A549 (cell line): ENCODE results near the gene DPP10. TPM values are rescaled to one million over a fixed set of nuclear protein-coding genes. Genes with fewer than 3 reads are reported as not detected.

ENCODE experiments used
- ATAC-seq, 2 experiments: fragments of 200-7000 bp in 1 of 2; fragments of >200 bp in 1 of 2; cut with Nextera tagmentation in 1 of 2; cut with Tn5 transposase in 1 of 2; 3 replicates each; pipeline versions ENCODE4 v1.8.0 to v1.9.1; 2018 to 2020; ENCODE audit warnings: mild to moderate bottlenecking in 1 of 2, moderate library complexity in 1 of 2
- CTCF ChIA-PET: fragments of 300-600 bp; sonication (Branson Sonifier 250); formaldehyde crosslinking; extraction: SDS; loops from one replicate; lab custom pipeline; 2021; ENCODE audit warnings: antibody characterized with exemption, inconsistent platforms; lab: Yijun Ruan, JAX
- POLR2A ChIA-PET: fragments of 350-600 bp; formaldehyde crosslinking; extraction: SDS; loops from one replicate; lab custom pipeline; 2021; ENCODE audit warnings: antibody characterized with exemption, inconsistent platforms; lab: Yijun Ruan, JAX
- DNase-seq, 2 experiments: peaks; one replicate each; pipeline versions ENCODE4 v3.0.0 to v3.0.0-alpha.2; 2011 to 2016; ENCODE audit warnings: low read depth in 1 of 2, low spot score in 1 of 2
- FAIRE-seq: peaks from 2 replicates; lab custom pipeline; 2011; peaks lifted over from hg19 to GRCh38; lab: Jason Lieb, UNC
- H3K27ac ChIP-seq, 2 experiments: fragments of >200 bp; sonication (Bioruptor Twin); formaldehyde crosslinking; 3 replicates each; pipeline ENCODE4 v1.5.1; 2016 to 2017
- H3K4me1 ChIP-seq: fragments of >200 bp; sonication (Bioruptor Twin); formaldehyde crosslinking; 3 replicates; pipeline ENCODE4 v1.6.1; 2016
- H3K4me2 ChIP-seq: fragments of >200 bp; sonication (Bioruptor Twin); formaldehyde crosslinking; 3 replicates; pipeline ENCODE4 v1.6.1; 2016
- H3K4me3 ChIP-seq: fragments of >200 bp; sonication (Bioruptor Twin); formaldehyde crosslinking; 3 replicates; pipeline ENCODE4 v1.5.1; 2016
- H3K9me3 ChIP-seq: fragments of >200 bp; sonication (Bioruptor Twin); formaldehyde crosslinking; 3 replicates; pipeline ENCODE4 v1.6.1; 2016
- CEBPB ChIP-seq, 2 experiments: fragments of >200 bp in 1 of 2; sonication (Bioruptor Twin) in 1 of 2; formaldehyde crosslinking in 1 of 2; IDR thresholded peaks; 2 replicates each; pipeline ENCODE4 v1.6.1; 2012 to 2016
- ESRRA ChIP-seq: fragments of 150-350 bp; IDR thresholded peaks from 2 replicates; pipeline ENCODE4 v1.6.1; 2014; ENCODE audit warnings: mild to moderate bottlenecking, low read length, borderline replicate concordance
- FOSB ChIP-seq: fragments of 250-450 bp; sonication (Bioruptor Pico); IDR thresholded peaks from 2 replicates; pipeline ENCODE4 v1.5.0; 2020; ENCODE audit warnings: mild to moderate bottlenecking, moderate library complexity
- GATA3 ChIP-seq: IDR thresholded peaks from 2 replicates; pipeline ENCODE4 v1.6.1; 2012; ENCODE audit warnings: borderline replicate concordance
- HOXA7 ChIP-seq: fragments of 250-450 bp; sonication (Bioruptor Pico); IDR thresholded peaks from 2 replicates; pipeline ENCODE4 v1.5.0; 2020; ENCODE audit warnings: mild to moderate bottlenecking, moderate library complexity
- HOXB13 ChIP-seq: fragments of 250-450 bp; sonication (Bioruptor Pico); IDR thresholded peaks from 2 replicates; pipeline ENCODE4 v1.5.0; 2020; ENCODE audit warnings: low read depth, mild to moderate bottlenecking, moderate library complexity
- HOXB5 ChIP-seq: fragments of 250-450 bp; sonication (Bioruptor Pico); IDR thresholded peaks from 2 replicates; pipeline ENCODE4 v1.5.0; 2020; ENCODE audit warnings: mild to moderate bottlenecking, moderate library complexity
- JUNB ChIP-seq: fragments of >200 bp; sonication (Bioruptor Twin); formaldehyde crosslinking; IDR thresholded peaks from 2 replicates; pipeline ENCODE4 v1.6.1; 2016
- KDM1A ChIP-seq: fragments of 200-600 bp; sonication (generic); IDR thresholded peaks from 2 replicates; pipeline ENCODE4 v1.6.1; 2016; ENCODE audit warnings: low read depth, mild to moderate bottlenecking
- MAFK ChIP-seq: fragments of 450-650 bp; IDR thresholded peaks from 2 replicates; pipeline ENCODE4 v1.6.1; 2014; ENCODE audit not compliant: partially characterized antibody
- RARB ChIP-seq: fragments of 250-450 bp; sonication (Bioruptor Pico); IDR thresholded peaks from 2 replicates; pipeline ENCODE4 v1.8.0; 2021; ENCODE audit warnings: mild to moderate bottlenecking, moderate library complexity
- RFX5 ChIP-seq: fragments of 450-650 bp; IDR thresholded peaks from 2 replicates; pipeline ENCODE4 v1.7.1; 2014; ENCODE audit warnings: antibody characterized with exemption, mild to moderate bottlenecking, moderate library complexity
- SMC3 ChIP-seq: fragments of >200 bp; sonication (Bioruptor Twin); formaldehyde crosslinking; IDR thresholded peaks from 3 replicates; pipeline ENCODE4 v1.6.1; 2018; ENCODE audit warnings: inconsistent platforms
- WGBS: methylation state at CpG from one replicate; pipeline ENCODE4 v1.1.6; 2017; ENCODE audit errors: missing lambda C conversion rate; 5-methylcytosine and 5-hydroxymethylcytosine counted together
- polyA plus RNA-seq, 4 experiments: library from polyadenylated mRNA; depleted of rRNA in 3 of 4; stranded (reverse); fragments of >200 nt; fragmentation: RNase III in 1 of 4; extraction: RNeasy Plus Mini Kit Qiagen cat#74134 plus additional on column Dnase treatment in 1 of 4; gene quantifications; 2 replicates in 3 of 4; 3 replicates in 1 of 4; pipeline ENCODE4 v1.2.3, GENCODE V29; 2011 to 2017
- TF ChIP-seq, protein P1 (sequence below): fragments of 450-650 bp; IDR thresholded peaks from 2 replicates; pipeline ENCODE4 v1.6.1; 2014; ENCODE audit warnings: antibody characterized with exemption
- TF ChIP-seq, protein P2 (sequence below): IDR thresholded peaks from 2 replicates; pipeline ENCODE4 v1.6.1; 2012; ENCODE audit warnings: low read depth, borderline replicate concordance
- TF ChIP-seq, protein P3 (sequence below): fragments of 250-450 bp; sonication (Bioruptor Pico); IDR thresholded peaks from 2 replicates; pipeline ENCODE4 v1.5.0; 2020; ENCODE audit warnings: low read depth, mild to moderate bottlenecking, moderate library complexity
- TF ChIP-seq, protein P4 (sequence below): fragments of >200 bp; sonication (Bioruptor Twin); formaldehyde crosslinking; IDR thresholded peaks from 3 replicates; pipeline ENCODE4 v1.5.1; 2016
- TF ChIP-seq, protein P5 (sequence below): fragments of >200 bp; sonication (Bioruptor Twin); formaldehyde crosslinking; IDR thresholded peaks from 2 replicates; pipeline ENCODE4 v1.6.1; 2016
- TF ChIP-seq, protein P6 (sequence below): fragments of 200-600 bp; sonication (generic); IDR thresholded peaks from 2 replicates; pipeline ENCODE4 v1.6.1; 2016; ENCODE audit warnings: antibody characterized with exemption, mild to moderate bottlenecking, moderate library complexity

The DPP10 gene
- polyA plus RNA-seq, 2 of the 4 experiments (the other 2 are of a cell fraction) = not detected

DNA sequence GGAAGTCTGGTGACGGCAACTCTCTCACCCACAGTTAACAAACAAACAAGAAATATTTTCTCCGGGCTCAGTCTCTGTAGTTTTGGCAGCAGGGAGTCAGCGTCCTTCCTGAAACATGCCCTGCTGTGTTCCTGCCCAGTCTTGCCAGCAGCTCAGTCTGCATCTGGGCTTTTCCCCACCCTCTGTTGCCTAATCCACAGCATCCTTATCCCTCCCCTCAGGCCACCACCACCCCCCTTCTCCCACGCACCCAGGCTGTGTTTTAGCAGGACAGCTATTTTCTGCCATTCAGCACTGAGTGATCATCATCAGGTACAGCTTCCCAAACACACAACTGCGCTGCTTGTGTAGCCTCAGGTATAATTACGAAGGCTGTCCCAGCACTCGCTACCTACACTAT, 168.2 kb downstream of the DPP10 start:
- no peaks in the 10 kb centered on the region for H3K4me1 ChIP-seq
- TF ChIP-seq JUNB = no peak
- FAIRE-seq (no peak), ATAC-seq (no peak), DNase-seq (no peak)
- CTCF ChIA-PET = no interaction called here
- H3K27ac ChIP-seq = no peak overlapping the region
- WGBS = 4% methylated on average over 5 of the region's 7 CpGs
- H3K4me2 ChIP-seq = no peak overlapping the region
- no peak overlapping the region for H3K4me3 ChIP-seq
- H3K9me3 ChIP-seq = no peaks in the 10 kb centered on the region
- POLR2A ChIA-PET = no interaction called here

DNA sequence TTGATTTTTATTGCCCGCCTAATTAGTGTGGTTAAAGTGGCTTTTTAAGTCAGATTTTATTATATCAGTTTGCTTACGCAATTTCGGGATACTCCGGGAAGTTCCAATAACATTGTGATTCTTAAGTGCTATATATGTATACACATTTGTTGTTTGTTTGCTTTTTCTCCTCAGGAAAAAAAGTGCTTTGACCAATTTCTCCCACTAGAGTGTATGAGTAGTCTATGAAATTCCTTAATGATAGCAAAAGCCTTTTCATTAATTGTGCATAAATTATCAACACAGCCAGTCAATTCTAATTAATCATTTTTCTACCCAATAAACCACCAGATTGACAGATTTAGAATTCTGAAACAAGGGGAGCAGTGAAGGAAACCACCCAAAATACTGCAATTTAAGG, 172.2 kb downstream of the DPP10 start:
- no peaks in the 10 kb centered on the region for H3K4me1 ChIP-seq
- TF ChIP-seq, protein P1, sequence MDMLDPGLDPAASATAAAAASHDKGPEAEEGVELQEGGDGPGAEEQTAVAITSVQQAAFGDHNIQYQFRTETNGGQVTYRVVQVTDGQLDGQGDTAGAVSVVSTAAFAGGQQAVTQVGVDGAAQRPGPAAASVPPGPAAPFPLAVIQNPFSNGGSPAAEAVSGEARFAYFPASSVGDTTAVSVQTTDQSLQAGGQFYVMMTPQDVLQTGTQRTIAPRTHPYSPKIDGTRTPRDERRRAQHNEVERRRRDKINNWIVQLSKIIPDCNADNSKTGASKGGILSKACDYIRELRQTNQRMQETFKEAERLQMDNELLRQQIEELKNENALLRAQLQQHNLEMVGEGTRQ = no peak
- TF ChIP-seq FOSB (CRISPR knock-in tag) = no peak
- no peak for TF ChIP-seq RFX5
- no peak for TF ChIP-seq SMC3
- no peak for TF ChIP-seq KDM1A
- TF ChIP-seq ESRRA = no peak
- TF ChIP-seq, protein P2, sequence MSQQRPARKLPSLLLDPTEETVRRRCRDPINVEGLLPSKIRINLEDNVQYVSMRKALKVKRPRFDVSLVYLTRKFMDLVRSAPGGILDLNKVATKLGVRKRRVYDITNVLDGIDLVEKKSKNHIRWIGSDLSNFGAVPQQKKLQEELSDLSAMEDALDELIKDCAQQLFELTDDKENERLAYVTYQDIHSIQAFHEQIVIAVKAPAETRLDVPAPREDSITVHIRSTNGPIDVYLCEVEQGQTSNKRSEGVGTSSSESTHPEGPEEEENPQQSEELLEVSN = no peak
- no peak for TF ChIP-seq HOXA7 (CRISPR knock-in tag)
- no peak for TF ChIP-seq CEBPB (IDR thresholded peaks at IDR 0.05)
- no peaks in the 10 kb centered on the region for H3K9me3 ChIP-seq
- CTCF ChIA-PET = no interaction called here
- H3K27ac ChIP-seq = no peak overlapping the region
- DNase-seq (no peak), ATAC-seq (no peak), FAIRE-seq (no peak)
- no peak overlapping the region for H3K4me3 ChIP-seq
- no peak overlapping the region for H3K4me2 ChIP-seq
- WGBS = 12% methylated on average over 4 of the region's 4 CpGs
- POLR2A ChIA-PET = no interaction called here

DNA sequence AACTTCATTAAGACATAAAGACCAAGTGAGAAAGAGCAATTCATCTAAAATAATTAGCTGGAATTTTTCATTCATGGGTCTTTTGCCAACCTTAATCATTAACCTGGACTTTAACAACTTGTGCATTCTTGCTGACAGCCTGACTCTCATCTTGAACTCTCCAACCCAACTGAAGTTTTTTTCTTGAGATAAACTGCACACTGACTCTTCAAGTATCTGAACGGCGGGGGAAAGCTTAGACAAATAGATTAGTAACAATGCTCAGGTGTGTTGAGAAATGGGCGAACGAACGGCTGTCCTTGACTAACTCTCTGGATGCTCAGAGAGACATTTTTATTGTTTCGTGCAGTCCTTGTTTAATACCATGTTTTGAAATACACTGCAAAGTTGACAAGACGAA, 186.0 kb downstream of the DPP10 start:
- POLR2A ChIA-PET = no interaction called here
- FAIRE-seq (no peak), DNase-seq (no peak), ATAC-seq (no peak)
- no peak overlapping the region for H3K4me2 ChIP-seq
- CTCF ChIA-PET = no interaction called here
- 4% methylated on average over 7 of the region's 7 CpGs for WGBS
- H3K4me3 ChIP-seq = no peak overlapping the region
- no peaks in the 10 kb centered on the region for H3K4me1 ChIP-seq
- no peak overlapping the region for H3K27ac ChIP-seq
- H3K9me3 ChIP-seq = no peaks in the 10 kb centered on the region
- TF ChIP-seq, protein P3, sequence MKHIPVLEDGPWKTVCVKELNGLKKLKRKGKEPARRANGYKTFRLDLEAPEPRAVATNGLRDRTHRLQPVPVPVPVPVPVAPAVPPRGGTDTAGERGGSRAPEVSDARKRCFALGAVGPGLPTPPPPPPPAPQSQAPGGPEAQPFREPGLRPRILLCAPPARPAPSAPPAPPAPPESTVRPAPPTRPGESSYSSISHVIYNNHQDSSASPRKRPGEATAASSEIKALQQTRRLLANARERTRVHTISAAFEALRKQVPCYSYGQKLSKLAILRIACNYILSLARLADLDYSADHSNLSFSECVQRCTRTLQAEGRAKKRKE = no peak
- no peak for TF ChIP-seq HOXB13
- TF ChIP-seq GATA3 = no peak
- TF ChIP-seq SMC3 = no peak
- TF ChIP-seq, protein P4, sequence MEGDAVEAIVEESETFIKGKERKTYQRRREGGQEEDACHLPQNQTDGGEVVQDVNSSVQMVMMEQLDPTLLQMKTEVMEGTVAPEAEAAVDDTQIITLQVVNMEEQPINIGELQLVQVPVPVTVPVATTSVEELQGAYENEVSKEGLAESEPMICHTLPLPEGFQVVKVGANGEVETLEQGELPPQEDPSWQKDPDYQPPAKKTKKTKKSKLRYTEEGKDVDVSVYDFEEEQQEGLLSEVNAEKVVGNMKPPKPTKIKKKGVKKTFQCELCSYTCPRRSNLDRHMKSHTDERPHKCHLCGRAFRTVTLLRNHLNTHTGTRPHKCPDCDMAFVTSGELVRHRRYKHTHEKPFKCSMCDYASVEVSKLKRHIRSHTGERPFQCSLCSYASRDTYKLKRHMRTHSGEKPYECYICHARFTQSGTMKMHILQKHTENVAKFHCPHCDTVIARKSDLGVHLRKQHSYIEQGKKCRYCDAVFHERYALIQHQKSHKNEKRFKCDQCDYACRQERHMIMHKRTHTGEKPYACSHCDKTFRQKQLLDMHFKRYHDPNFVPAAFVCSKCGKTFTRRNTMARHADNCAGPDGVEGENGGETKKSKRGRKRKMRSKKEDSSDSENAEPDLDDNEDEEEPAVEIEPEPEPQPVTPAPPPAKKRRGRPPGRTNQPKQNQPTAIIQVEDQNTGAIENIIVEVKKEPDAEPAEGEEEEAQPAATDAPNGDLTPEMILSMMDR = no peak
- TF ChIP-seq RARB (CRISPR knock-in tag) = no peak
- TF ChIP-seq, protein P5, sequence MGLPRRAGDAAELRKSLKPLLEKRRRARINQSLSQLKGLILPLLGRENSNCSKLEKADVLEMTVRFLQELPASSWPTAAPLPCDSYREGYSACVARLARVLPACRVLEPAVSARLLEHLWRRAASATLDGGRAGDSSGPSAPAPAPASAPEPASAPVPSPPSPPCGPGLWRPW = no peak
- no peak for TF ChIP-seq FOSB (CRISPR knock-in tag)
- TF ChIP-seq, protein P6, sequence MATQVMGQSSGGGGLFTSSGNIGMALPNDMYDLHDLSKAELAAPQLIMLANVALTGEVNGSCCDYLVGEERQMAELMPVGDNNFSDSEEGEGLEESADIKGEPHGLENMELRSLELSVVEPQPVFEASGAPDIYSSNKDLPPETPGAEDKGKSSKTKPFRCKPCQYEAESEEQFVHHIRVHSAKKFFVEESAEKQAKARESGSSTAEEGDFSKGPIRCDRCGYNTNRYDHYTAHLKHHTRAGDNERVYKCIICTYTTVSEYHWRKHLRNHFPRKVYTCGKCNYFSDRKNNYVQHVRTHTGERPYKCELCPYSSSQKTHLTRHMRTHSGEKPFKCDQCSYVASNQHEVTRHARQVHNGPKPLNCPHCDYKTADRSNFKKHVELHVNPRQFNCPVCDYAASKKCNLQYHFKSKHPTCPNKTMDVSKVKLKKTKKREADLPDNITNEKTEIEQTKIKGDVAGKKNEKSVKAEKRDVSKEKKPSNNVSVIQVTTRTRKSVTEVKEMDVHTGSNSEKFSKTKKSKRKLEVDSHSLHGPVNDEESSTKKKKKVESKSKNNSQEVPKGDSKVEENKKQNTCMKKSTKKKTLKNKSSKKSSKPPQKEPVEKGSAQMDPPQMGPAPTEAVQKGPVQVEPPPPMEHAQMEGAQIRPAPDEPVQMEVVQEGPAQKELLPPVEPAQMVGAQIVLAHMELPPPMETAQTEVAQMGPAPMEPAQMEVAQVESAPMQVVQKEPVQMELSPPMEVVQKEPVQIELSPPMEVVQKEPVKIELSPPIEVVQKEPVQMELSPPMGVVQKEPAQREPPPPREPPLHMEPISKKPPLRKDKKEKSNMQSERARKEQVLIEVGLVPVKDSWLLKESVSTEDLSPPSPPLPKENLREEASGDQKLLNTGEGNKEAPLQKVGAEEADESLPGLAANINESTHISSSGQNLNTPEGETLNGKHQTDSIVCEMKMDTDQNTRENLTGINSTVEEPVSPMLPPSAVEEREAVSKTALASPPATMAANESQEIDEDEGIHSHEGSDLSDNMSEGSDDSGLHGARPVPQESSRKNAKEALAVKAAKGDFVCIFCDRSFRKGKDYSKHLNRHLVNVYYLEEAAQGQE = no peak
- TF ChIP-seq HOXB5 = no peak
- no peak for TF ChIP-seq MAFK
- TF ChIP-seq, protein P1 = no peak
